DND-41 (cell line): Measurements from ENCODE around the gene CCHCR1.
"Not testable (repeated sequence)": the region's sequence is repeated elsewhere in the genome, so short reads cannot be mapped to it uniquely, and the experiment has no call there.

ENCODE experiments used
- ATAC-seq: fragments of 200-7000 bp; cut with Tn5 transposase; 3 replicates; pipeline ENCODE4 v1.9.1; 2021; ENCODE audit warnings: low read depth; ENCODE audit not compliant: insufficient read depth
- DNase-seq: peaks from one replicate; pipeline ENCODE4 v3.0.0-alpha.2; 2020
- H2AFZ ChIP-seq: 2 replicates; pipeline ENCODE4 v1.6.0; 2012; ENCODE audit warnings: low read depth, low read length
- H3K27ac ChIP-seq: 2 replicates; pipeline ENCODE4 v1.5.1; 2012; ENCODE audit warnings: low read length, inconsistent platforms
- H3K27me3 ChIP-seq: fragments of 200-600 bp; sonication (generic); 2 replicates; pipeline ENCODE4 v1.6.0; 2012; ENCODE audit warnings: low read length, mild to moderate bottlenecking, inconsistent platforms; ENCODE audit not compliant: insufficient read depth, poor library complexity
- H3K36me3 ChIP-seq: 2 replicates; pipeline ENCODE4 v1.5.1; 2012; ENCODE audit warnings: low read length, inconsistent platforms; ENCODE audit not compliant: insufficient read depth
- H3K4me1 ChIP-seq: 2 replicates; pipeline ENCODE4 v1.5.1; 2012; ENCODE audit warnings: mild to moderate bottlenecking, low read length; ENCODE audit not compliant: insufficient read depth
- H3K4me2 ChIP-seq: 2 replicates; pipeline ENCODE4 v1.6.0; 2012; ENCODE audit warnings: mild to moderate bottlenecking, moderate library complexity, low read length, inconsistent platforms; ENCODE audit not compliant: insufficient read depth
- H3K4me3 ChIP-seq, 2 experiments: fragments of 200-600 bp in 1 of 2; shearing (Covaris generic) in 1 of 2; 2 replicates each; pipeline ENCODE4 v1.5.1; 2012 to 2016; ENCODE audit warnings: inconsistent platforms in 2 of 2, low read length in 2 of 2, mild to moderate bottlenecking in 2 of 2, low read depth in 1 of 2, moderate library complexity in 1 of 2
- H3K79me2 ChIP-seq: 2 replicates; pipeline ENCODE4 v1.6.0; 2012; ENCODE audit warnings: low read length, inconsistent platforms; ENCODE audit not compliant: insufficient read depth
- H3K9ac ChIP-seq: 2 replicates; pipeline ENCODE4 v1.6.0; 2012; ENCODE audit warnings: low read depth, mild to moderate bottlenecking, inconsistent platforms, low read length, moderate library complexity
- H3K9me3 ChIP-seq: 2 replicates; pipeline ENCODE4 v1.5.1; 2012; ENCODE audit warnings: low read length, moderate library complexity, mild to moderate bottlenecking, inconsistent platforms; ENCODE audit not compliant: insufficient read depth, severe bottlenecking
- H4K20me1 ChIP-seq: 2 replicates; pipeline ENCODE4 v1.6.0; 2012; ENCODE audit warnings: low read length; ENCODE audit not compliant: insufficient read depth
- EZH2 ChIP-seq: IDR thresholded peaks from 3 replicates; pipeline ENCODE4 v1.6.1; 2012; ENCODE audit warnings: borderline replicate concordance, low read depth, mild to moderate bottlenecking, moderate library complexity, low read length, inconsistent platforms; ENCODE audit not compliant: severe bottlenecking
- TF ChIP-seq, protein P1 (sequence below): IDR thresholded peaks from 2 replicates; pipeline ENCODE4 v1.5.1; 2012; ENCODE audit warnings: borderline replicate concordance, low read length, moderate library complexity, mild to moderate bottlenecking; ENCODE audit not compliant: poor library complexity, severe bottlenecking; ENCODE audit errors: extremely low read depth

Gene CCHCR1

DNA sequence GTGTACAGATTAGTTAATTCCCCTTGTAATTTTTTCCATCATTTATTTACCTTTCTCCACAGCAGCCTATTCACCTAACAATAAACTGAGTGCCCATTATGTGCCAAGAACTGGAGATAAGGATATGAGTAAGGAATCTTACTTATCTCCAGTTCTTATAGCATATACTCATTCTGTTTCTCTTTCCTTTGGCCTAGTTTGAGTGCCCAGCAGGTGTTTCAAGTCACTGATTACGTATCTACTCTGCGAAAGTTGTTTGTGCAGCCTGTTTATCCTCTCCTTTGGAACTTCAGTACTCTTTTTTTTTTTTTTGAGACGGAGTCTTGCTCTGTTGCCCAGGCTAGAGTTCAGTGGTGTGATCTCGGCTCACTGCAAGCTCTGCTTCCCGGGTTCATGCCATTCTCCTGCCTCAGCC, 30.2 kb upstream of the CCHCR1 start:
- H3K4me3 ChIP-seq, result no peak overlapping the region
- H3K36me3 ChIP-seq, result no peaks in the 10 kb centered on the region
- H3K9me3 ChIP-seq, result no peaks in the 10 kb centered on the region
- ATAC-seq (no peak), DNase-seq (no peak)
- no peak overlapping the region for H2AFZ ChIP-seq
- TF ChIP-seq, protein P1, sequence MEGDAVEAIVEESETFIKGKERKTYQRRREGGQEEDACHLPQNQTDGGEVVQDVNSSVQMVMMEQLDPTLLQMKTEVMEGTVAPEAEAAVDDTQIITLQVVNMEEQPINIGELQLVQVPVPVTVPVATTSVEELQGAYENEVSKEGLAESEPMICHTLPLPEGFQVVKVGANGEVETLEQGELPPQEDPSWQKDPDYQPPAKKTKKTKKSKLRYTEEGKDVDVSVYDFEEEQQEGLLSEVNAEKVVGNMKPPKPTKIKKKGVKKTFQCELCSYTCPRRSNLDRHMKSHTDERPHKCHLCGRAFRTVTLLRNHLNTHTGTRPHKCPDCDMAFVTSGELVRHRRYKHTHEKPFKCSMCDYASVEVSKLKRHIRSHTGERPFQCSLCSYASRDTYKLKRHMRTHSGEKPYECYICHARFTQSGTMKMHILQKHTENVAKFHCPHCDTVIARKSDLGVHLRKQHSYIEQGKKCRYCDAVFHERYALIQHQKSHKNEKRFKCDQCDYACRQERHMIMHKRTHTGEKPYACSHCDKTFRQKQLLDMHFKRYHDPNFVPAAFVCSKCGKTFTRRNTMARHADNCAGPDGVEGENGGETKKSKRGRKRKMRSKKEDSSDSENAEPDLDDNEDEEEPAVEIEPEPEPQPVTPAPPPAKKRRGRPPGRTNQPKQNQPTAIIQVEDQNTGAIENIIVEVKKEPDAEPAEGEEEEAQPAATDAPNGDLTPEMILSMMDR, result no peak
- no peak for TF ChIP-seq EZH2
- H3K79me2 ChIP-seq, result no peaks in the 10 kb centered on the region
- no peaks in the 10 kb centered on the region for H3K4me1 ChIP-seq
- H3K9ac ChIP-seq, result no peak overlapping the region
- H4K20me1 ChIP-seq, result no peaks in the 10 kb centered on the region
- no peak overlapping the region for H3K27ac ChIP-seq
- no peak overlapping the region for H3K4me2 ChIP-seq
- H3K27me3 ChIP-seq, result no peaks in the 10 kb centered on the region

DNA sequence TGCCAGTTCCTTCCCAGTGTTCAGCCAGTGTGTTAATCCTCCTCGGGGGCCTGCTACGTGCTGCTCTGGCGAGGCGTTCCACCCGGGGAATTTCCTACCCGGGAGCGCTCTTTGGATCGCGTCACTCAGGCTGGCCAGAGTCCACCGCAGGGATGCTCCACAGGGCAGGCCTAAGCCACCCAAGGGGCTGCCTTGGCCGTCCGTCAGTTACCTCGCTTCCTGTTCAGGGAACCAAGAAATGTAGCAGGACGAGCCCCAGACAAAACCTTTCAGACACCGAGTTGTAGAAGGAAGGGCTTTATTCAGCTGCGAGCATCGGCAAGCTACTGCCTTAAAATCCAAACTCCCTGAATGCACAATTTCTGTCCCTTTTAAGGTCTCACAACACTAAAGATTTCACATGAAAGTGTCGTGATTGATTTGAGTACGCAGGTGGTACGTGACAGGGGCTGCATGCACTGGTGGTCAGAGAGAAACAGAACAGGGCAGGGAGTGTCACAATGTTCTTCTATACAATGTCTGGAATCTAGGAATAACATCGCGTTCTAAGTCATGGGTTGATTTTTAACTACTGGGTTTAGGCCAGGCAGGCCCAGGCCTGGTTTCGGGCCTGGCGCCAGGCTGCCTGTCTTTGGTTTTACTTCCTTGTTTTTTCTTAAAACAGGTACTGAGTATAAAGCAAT, 28.6 kb upstream of the CCHCR1 start:
- no peak for ATAC-seq
- Histone ChIP-seq H3K9me3 (no peaks in the 10 kb centered on the region), H3K27ac (no peak overlapping the region), H3K4me2 (no peak overlapping the region), H3K36me3 (no peaks in the 10 kb centered on the region), H3K4me3 (no peak overlapping the region), H3K4me1 (no peaks in the 10 kb centered on the region), H3K27me3 (no peaks in the 10 kb centered on the region), H3K79me2 (no peaks in the 10 kb centered on the region), H3K9ac (no peak overlapping the region), H4K20me1 (no peaks in the 10 kb centered on the region), H2AFZ (no peak overlapping the region)
- TF ChIP-seq, protein P1, result no peak
- no peak for TF ChIP-seq EZH2
- no peak for DNase-seq

DNA sequence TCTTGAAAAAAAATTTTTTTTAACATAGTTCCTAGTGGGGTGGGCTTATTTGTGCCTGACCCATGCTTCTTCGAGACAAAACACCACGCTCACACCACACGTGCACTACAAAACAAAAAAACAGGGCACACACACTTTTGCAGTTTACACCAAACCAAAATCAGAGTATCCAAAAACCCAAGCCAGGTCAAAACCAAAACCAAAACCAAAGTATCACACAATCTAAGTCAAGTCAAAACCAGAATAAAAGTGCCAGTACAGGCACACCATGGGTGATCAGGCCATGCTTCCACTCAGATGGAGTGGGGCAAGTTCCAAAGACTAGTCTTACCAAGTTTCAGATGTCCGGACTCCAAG, 28.1 kb upstream of the CCHCR1 start:
- H3K27ac ChIP-seq, H2AFZ ChIP-seq, H3K27me3 ChIP-seq, H3K36me3 ChIP-seq, ATAC-seq, H3K4me3 ChIP-seq, H4K20me1 ChIP-seq, H3K4me1 ChIP-seq, DNase-seq, H3K9ac ChIP-seq, H3K4me2 ChIP-seq, H3K79me2 ChIP-seq, H3K9me3 ChIP-seq: not testable (repeated sequence)

DNA sequence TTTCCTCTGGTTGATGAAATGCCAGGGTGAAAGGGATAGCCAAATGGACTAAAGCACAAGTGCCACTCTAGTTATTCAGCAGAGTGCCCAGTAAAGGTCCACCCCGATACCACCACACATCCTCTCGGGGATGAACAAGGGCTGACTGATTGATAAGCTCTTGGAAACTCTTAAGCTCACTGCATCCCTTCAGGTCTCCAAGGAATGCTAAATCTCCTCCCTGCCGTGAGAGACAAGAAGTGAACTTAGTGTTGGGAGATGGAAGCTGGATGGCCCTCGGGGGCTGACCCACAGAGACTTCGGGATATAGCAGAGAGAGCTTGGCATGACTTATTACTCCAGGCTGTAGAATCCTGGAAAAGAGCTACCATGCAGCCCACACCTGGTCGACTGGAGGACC, 26.3 kb upstream of the CCHCR1 start:
- H3K27me3 ChIP-seq, H3K4me3 ChIP-seq, DNase-seq, H3K4me1 ChIP-seq, H2AFZ ChIP-seq, H3K9ac ChIP-seq, H3K27ac ChIP-seq, H3K36me3 ChIP-seq, H3K4me2 ChIP-seq, H3K9me3 ChIP-seq, ATAC-seq, H4K20me1 ChIP-seq, H3K79me2 ChIP-seq: not testable (repeated sequence)

DNA sequence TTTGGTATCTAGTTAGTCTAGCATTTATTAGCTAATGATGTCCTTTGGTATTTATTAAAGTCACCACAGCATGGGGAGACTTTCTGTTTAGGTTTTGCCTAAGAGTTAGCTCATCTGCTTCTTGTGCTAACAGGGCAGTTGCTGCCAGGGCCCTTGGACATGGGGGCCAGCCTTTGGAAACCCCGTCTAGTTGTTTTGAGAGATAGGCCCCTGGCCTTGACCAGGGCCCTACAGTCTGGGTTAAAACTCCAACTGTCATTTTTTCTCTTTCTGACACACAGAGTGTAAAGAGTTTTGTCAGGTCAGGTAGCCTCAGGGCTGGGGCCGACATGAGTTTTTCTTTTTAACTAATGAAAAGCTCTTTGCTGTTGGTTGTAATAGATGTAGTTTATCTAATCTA, 25.7 kb upstream of the CCHCR1 start:
- not testable (repeated sequence) for H3K9ac ChIP-seq, H3K27me3 ChIP-seq, H4K20me1 ChIP-seq, H3K36me3 ChIP-seq, H3K79me2 ChIP-seq, H3K4me1 ChIP-seq, ATAC-seq, H3K4me2 ChIP-seq, DNase-seq, H3K4me3 ChIP-seq, H3K27ac ChIP-seq, H3K9me3 ChIP-seq, H2AFZ ChIP-seq
